ENCODE data around the gene BCAS4.

BCAS4 gene

GRCh38 chr20:50814438-50815161 is 19.7 kb downstream of the BCAS4 start:
- Mint-ChIP-seq H3K27ac (no peak overlapping the region), H3K9me3 (peaks cover 3% of the 10 kb centered on the region), H3K4me1 (peaks cover 45% of the 10 kb centered on the region), H3K4me3 (no peak overlapping the region), H3K36me3 (peaks cover 11% of the 10 kb centered on the region), H3K27me3 (peaks cover 5% of the 10 kb centered on the region)
- DNase-seq, result no peak
- CTCF ChIA-PET, result interaction anchor here (1.0 to 2.0 kb wide), 3 partner anchors 10 to 24 kb away, joined by 3 to 16 read pairs (median 5); partner anchors contain the start of gene BCAS4

- H3K4me3 Mint-ChIP-seq, result peak overlapping the region; percentile 46
- peak overlapping the region; percentile 83 for H3K27ac Mint-ChIP-seq
- peaks cover 3% of the 10 kb centered on the region for H3K9me3 Mint-ChIP-seq
- peaks cover 11% of the 10 kb centered on the region for H3K36me3 Mint-ChIP-seq
- peak; percentile 26 for DNase-seq
- peaks cover 5% of the 10 kb centered on the region for H3K27me3 Mint-ChIP-seq
- CTCF ChIA-PET, result interaction anchor here (1.1 to 4.1 kb wide), 3 partner anchors 21 to 113 kb away, joined by 5 to 26 read pairs (median 16); partner anchors contain the start of gene BCAS4
- peaks cover 52% of the 10 kb centered on the region for H3K4me1 Mint-ChIP-seq
Measured at GRCh38 chr20:50815162-50815989, 20.5 kb downstream of the BCAS4 start.

- H3K27ac Mint-ChIP-seq, result peak overlapping the region; percentile 93
- no peak for DNase-seq
- H3K4me3 Mint-ChIP-seq, result peak overlapping the region; percentile 65
- H3K4me1 Mint-ChIP-seq, result peaks cover 55% of the 10 kb centered on the region
- peaks cover 3% of the 10 kb centered on the region for H3K9me3 Mint-ChIP-seq
- CTCF ChIA-PET, result interaction anchor here (0.6 to 4.1 kb wide), 7 partner anchors 23 to 164 kb away, joined by 3 to 26 read pairs (median 6); partner anchors contain the start of genes ADNP and BCAS4
- H3K27me3 Mint-ChIP-seq, result peaks cover 5% of the 10 kb centered on the region
- peaks cover 11% of the 10 kb centered on the region for H3K36me3 Mint-ChIP-seq
Measured at GRCh38 chr20:50817776-50818172, 22.9 kb downstream of the BCAS4 start.

DNA sequence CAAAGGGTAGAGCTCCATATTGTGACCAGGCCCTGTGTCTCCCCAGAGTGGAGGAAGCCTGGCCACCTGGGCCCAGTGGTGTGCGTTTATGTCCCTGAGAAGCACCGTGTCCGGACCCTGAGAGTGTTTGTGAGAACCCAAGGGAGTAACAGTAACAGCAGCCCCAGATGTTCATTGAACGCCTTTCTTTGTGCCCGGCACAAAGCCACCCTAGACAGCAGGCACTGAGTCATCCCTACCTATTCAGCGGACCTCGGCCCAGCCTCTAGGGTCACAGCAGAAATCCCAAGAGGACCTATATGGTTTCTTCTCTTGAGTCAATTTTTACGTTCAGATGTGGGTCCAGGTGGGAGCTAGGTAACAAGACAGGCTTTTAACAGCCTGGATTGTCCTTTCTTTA is 24.5 kb downstream of the BCAS4 start:
- DNase-seq, result no peak
- Mint-ChIP-seq H3K9me3 (peaks cover 3% of the 10 kb centered on the region), H3K27me3 (peaks cover 5% of the 10 kb centered on the region), H3K27ac (no peak overlapping the region), H3K36me3 (peaks cover 11% of the 10 kb centered on the region), H3K4me3 (no peak overlapping the region), H3K4me1 (peaks cover 51% of the 10 kb centered on the region)
- CTCF ChIA-PET, result interaction anchor here (0.8 to 4.1 kb wide), 4 partner anchors 24 to 163 kb away, joined by 3 to 26 read pairs (median 9); partner anchors contain the start of gene BCAS4

GRCh38 chr20:50820515-50821256 is 25.8 kb downstream of the BCAS4 start:
- H3K9me3 Mint-ChIP-seq, result peaks cover 3% of the 10 kb centered on the region
- no peak overlapping the region for H3K4me3 Mint-ChIP-seq
- CTCF ChIA-PET, result interaction anchor here (1.2 kb wide), 1 partner anchor 26 kb away, joined by 5 read pairs; the partner anchor contains the start of gene BCAS4
- no peak overlapping the region for H3K27ac Mint-ChIP-seq
- H3K27me3 Mint-ChIP-seq, result peaks cover 5% of the 10 kb centered on the region
- peaks cover 40% of the 10 kb centered on the region for H3K4me1 Mint-ChIP-seq
- peaks cover 9% of the 10 kb centered on the region for H3K36me3 Mint-ChIP-seq
- no peak for DNase-seq

DNA sequence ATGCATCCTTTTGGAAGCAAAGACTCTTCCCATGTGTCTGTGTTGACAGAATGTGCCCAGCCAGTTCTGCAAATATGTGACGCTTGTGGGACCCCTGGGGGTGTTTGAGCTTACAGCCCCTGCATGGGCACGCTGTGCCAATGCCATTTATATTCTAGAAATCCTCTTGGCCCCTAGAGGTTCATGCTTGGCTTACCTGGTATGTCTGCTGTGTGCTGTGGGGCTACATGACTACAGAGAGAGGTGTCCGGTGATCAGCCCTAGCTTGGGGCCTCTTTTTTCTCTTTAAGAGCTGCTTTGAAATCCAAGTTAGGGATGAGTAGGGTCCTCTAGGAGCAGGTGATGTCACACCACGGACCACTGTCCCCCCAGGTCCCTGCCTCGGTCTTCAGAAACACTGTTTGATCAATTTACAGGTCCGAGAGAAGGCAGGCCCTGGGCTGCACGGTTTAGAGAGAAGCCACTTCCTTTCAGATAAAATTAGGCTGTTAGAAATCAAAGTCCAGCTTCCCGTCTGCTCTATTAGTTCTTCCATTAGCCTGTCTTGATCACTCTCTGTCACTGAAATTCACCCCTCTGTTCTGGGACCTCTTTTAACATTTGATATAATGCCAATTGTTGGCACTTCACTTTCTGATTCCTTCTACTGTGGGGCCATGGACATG is 26.5 kb downstream of the BCAS4 start:
- CTCF ChIA-PET, result interaction anchor here (1.2 to 1.8 kb wide), 3 partner anchors 27 to 108 kb away, joined by 4 to 6 read pairs (median 5); partner anchors contain the start of gene BCAS4
- Mint-ChIP-seq H3K9me3 (peaks cover 3% of the 10 kb centered on the region), H3K36me3 (peaks cover 8% of the 10 kb centered on the region), H3K27ac (no peak overlapping the region), H3K27me3 (peaks cover 5% of the 10 kb centered on the region), H3K4me1 (peaks cover 35% of the 10 kb centered on the region), H3K4me3 (no peak overlapping the region)
- DNase-seq, result no peak

DNA sequence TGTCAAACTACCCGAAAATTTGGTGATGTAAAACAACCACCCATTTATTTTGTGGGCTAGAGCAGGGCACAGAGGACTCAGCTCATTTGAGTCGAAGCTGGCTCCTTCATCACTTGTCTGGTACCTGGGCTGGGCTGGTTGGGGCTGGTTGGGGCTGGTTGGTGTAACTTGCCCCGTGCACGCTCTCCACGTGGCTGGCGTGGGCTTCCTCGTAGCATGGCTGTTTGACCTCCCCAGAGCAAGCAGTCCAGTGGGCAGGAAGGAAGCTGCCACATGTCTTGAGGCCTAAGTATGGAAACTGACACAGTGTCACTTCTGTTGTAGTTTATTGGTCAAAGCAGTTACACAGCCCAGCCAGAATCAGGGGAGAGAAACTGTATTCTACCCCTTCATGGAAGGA is 27.1 kb downstream of the BCAS4 start:
- CTCF ChIA-PET, result interaction anchor here (1.2 to 1.8 kb wide), 2 partner anchors 27 to 107 kb away, joined by 4 to 6 read pairs; partner anchors contain the start of gene BCAS4
- no peak overlapping the region for H3K27ac Mint-ChIP-seq
- peaks cover 3% of the 10 kb centered on the region for H3K9me3 Mint-ChIP-seq
- peaks cover 33% of the 10 kb centered on the region for H3K4me1 Mint-ChIP-seq
- DNase-seq, result no peak
- H3K27me3 Mint-ChIP-seq, result peaks cover 5% of the 10 kb centered on the region
- no peak overlapping the region for H3K4me3 Mint-ChIP-seq
- peaks cover 8% of the 10 kb centered on the region for H3K36me3 Mint-ChIP-seq

DNA sequence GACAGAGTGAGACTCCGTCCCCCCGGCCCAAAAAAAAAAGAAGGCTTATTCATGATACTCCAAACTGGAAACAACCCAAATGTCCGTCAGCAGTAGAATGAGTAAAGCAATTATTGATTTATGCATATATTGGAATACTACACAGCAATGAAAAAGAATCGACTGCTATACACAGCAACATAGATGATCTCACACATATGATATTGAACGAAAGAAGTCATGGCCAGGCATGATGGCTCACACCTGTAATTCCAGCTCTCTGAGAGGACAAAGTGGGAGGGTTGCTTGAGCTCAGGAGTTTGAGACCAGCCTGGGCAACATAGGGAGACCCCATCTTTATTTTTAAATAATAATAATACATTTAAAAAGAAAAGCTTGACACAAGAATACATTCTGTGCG is 28.5 kb downstream of the BCAS4 start:
- peaks cover 4% of the 10 kb centered on the region for H3K36me3 Mint-ChIP-seq
- DNase-seq, result no peak
- H3K27ac Mint-ChIP-seq, result no peak overlapping the region
- no peak overlapping the region for H3K4me3 Mint-ChIP-seq
- peaks cover 3% of the 10 kb centered on the region for H3K9me3 Mint-ChIP-seq
- peaks cover 2% of the 10 kb centered on the region for H3K27me3 Mint-ChIP-seq
- H3K4me1 Mint-ChIP-seq, result peaks cover 21% of the 10 kb centered on the region
- CTCF ChIA-PET, result interaction anchor here (1.5 to 1.8 kb wide), 2 partner anchors 92 to 106 kb away, joined by 5 to 6 read pairs; no protein-coding TSS in a partner anchor

DNA sequence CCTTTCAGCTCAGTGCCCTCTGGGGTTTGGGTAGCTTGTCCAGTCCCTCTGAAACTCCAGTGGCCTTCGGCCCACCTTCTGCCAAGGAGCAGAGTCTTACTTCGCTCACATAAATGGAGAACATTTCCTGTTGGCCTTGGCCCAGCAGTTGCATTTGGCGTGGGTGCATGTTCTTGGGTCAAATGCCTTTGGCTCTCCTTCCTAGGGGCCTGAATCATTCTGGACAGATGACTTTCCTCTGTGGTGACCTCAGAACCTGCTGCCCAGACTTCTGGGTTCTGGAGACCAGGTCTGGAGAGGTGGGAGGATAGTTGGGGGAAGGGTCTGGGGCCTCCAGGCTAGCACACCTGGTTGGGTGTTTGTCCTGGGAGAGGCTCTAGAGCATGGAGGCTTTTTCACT is 29.3 kb downstream of the BCAS4 start:
- no peak for DNase-seq
- peaks cover 15% of the 10 kb centered on the region for H3K4me1 Mint-ChIP-seq
- H3K9me3 Mint-ChIP-seq, result no peaks in the 10 kb centered on the region
- no peaks in the 10 kb centered on the region for H3K27me3 Mint-ChIP-seq
- H3K4me3 Mint-ChIP-seq, result no peak overlapping the region
- no peak overlapping the region for H3K27ac Mint-ChIP-seq
- no peaks in the 10 kb centered on the region for H3K36me3 Mint-ChIP-seq
- CTCF ChIA-PET, result interaction anchor here (0.8 to 1.5 kb wide), 3 partner anchors 10 to 91 kb away, joined by 3 to 5 read pairs (median 3); no protein-coding TSS in a partner anchor

DNA sequence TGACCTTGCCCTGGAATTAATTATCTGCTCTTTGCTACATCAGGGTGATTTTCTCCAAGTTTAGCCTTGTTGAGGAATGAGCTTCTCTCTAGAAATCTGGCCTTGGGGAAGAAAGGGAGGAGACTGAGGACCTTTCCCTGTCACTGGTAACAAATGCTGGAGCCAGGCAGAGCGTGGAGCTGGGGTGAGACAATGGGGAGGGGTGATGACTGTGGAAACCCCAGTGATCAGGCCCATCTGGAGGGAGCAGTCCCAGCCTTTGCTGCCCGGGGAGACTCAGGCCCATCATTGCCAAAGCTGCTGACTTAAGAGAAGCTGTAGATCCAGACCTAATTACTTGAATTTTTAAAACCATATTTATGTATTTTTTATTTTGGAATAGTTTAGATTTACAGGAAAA is 31.3 kb downstream of the BCAS4 start:
- CTCF ChIA-PET, result interaction anchor here (0.6 to 1.2 kb wide), 2 partner anchors 103 to 906 kb away, joined by 3 read pairs; no protein-coding TSS in a partner anchor
- H3K4me3 Mint-ChIP-seq, result no peak overlapping the region

GRCh38 chr20:50828363-50829136 is 33.7 kb downstream of the BCAS4 start:
- CTCF ChIA-PET, result no interaction called here
- no peak overlapping the region for H3K4me3 Mint-ChIP-seq
- no peaks in the 10 kb centered on the region for H3K27me3 Mint-ChIP-seq
- H3K27ac Mint-ChIP-seq, result no peak overlapping the region
- no peaks in the 10 kb centered on the region for H3K4me1 Mint-ChIP-seq
- peaks cover 3% of the 10 kb centered on the region for H3K36me3 Mint-ChIP-seq
- no peaks in the 10 kb centered on the region for H3K9me3 Mint-ChIP-seq
- no peak for DNase-seq

More for the DNA sequence above, 31.3 kb downstream of the BCAS4 start:
- no peaks in the 10 kb centered on the region for H3K27me3 Mint-ChIP-seq
- no peaks in the 10 kb centered on the region for H3K36me3 Mint-ChIP-seq
- no peak for DNase-seq
- H3K4me1 Mint-ChIP-seq, result no peaks in the 10 kb centered on the region
- no peak overlapping the region for H3K27ac Mint-ChIP-seq
- H3K9me3 Mint-ChIP-seq, result no peaks in the 10 kb centered on the region

DNA sequence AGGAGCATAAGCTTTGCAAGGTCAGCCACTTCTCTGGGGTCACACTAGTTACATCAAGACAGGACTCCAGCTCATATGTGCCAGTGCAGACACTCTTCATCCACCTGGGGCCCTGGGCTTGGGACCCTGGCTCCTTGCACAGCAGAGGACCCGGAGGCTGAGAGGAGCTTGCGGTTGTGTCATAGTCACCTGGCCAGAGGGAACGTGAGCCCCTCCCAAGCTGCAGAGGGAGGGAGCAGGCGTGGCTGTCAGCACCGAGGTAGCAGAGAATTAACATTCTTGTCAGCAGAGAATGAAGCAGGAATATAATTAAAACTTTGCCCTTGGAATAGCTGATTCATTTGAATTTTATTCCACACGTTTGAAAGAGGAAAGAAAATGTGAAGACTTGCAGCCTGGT is 36.8 kb downstream of the BCAS4 start:
- Mint-ChIP-seq H3K27me3 (no peaks in the 10 kb centered on the region), H3K27ac (no peak overlapping the region), H3K36me3 (peaks cover 3% of the 10 kb centered on the region), H3K4me1 (no peaks in the 10 kb centered on the region), H3K4me3 (no peak overlapping the region), H3K9me3 (no peaks in the 10 kb centered on the region)
- DNase-seq, result no peak
- CTCF ChIA-PET, result no interaction called here

Data from activated naive CD4-positive, alpha-beta T cell treated with anti-CD3 and anti-CD28 coated beads, Interleukin-2, amount 10 ng/mL, durations not matched to agents 7 days and 5 days (primary cell).